KMS-11 (cell line): ENCODE measurements around the gene BZW1.

Experiments
- H2AFZ ChIP-seq: fragments of 200-600 bp; sonication (generic); 2 replicates; pipeline ENCODE4 v1.6.1; 2016; ENCODE audit warnings: antibody characterized with exemption, mixed run types, low read depth
- H3K27ac ChIP-seq: fragments of 200-600 bp; sonication (generic); 2 replicates; pipeline ENCODE4 v1.6.1; 2016; ENCODE audit warnings: mild to moderate bottlenecking, mixed run types
- H3K27me3 ChIP-seq: fragments of 200-600 bp; sonication (generic); 2 replicates; pipeline ENCODE4 v1.6.1; 2017; ENCODE audit warnings: mild to moderate bottlenecking, low read depth, mixed run types, moderate library complexity; ENCODE audit not compliant: insufficient read depth
- H3K36me3 ChIP-seq: fragments of 200-600 bp; sonication (generic); 2 replicates; pipeline ENCODE4 v1.6.1; 2017; ENCODE audit warnings: mild to moderate bottlenecking, mixed run types; ENCODE audit not compliant: insufficient read depth
- H3K4me1 ChIP-seq: fragments of 200-600 bp; sonication (generic); 2 replicates; pipeline ENCODE4 v1.6.1; 2016; ENCODE audit warnings: mild to moderate bottlenecking, low read depth, mixed run types; ENCODE audit not compliant: poor library complexity, severe bottlenecking
- H3K4me2 ChIP-seq: fragments of 200-600 bp; sonication (generic); 2 replicates; pipeline ENCODE4 v1.7.0; 2016; ENCODE audit warnings: mild to moderate bottlenecking, mixed run types
- H3K4me3 ChIP-seq: fragments of 200-600 bp; sonication (generic); IDR thresholded peaks from 2 replicates; pipeline ENCODE4 v1.6.1; 2017; ENCODE audit warnings: low read depth, low read length, mixed read lengths; ENCODE audit not compliant: insufficient read depth
- H3K79me2 ChIP-seq: fragments of 200-600 bp; sonication (generic); 2 replicates; pipeline ENCODE4 v1.6.1; 2016; ENCODE audit warnings: low read depth, mixed run types; ENCODE audit not compliant: insufficient read depth
- H3K9ac ChIP-seq: fragments of 200-600 bp; sonication (generic); 2 replicates; pipeline ENCODE4 v1.6.1; 2016; ENCODE audit warnings: mild to moderate bottlenecking, mixed run types
- H4K20me1 ChIP-seq: fragments of 200-600 bp; sonication (generic); 2 replicates; pipeline ENCODE4 v1.6.1; 2016; ENCODE audit warnings: mild to moderate bottlenecking, mixed run types; ENCODE audit not compliant: insufficient read depth
- TF ChIP-seq, protein P1 (sequence below): fragments of 200-600 bp; sonication (generic); conservative IDR thresholded peaks from 2 replicates; pipeline ENCODE4 v1.6.1; 2017; ENCODE audit warnings: low read depth, mild to moderate bottlenecking, antibody characterized with exemption, low read length, moderate library complexity, mixed read lengths

Gene BZW1

DNA sequence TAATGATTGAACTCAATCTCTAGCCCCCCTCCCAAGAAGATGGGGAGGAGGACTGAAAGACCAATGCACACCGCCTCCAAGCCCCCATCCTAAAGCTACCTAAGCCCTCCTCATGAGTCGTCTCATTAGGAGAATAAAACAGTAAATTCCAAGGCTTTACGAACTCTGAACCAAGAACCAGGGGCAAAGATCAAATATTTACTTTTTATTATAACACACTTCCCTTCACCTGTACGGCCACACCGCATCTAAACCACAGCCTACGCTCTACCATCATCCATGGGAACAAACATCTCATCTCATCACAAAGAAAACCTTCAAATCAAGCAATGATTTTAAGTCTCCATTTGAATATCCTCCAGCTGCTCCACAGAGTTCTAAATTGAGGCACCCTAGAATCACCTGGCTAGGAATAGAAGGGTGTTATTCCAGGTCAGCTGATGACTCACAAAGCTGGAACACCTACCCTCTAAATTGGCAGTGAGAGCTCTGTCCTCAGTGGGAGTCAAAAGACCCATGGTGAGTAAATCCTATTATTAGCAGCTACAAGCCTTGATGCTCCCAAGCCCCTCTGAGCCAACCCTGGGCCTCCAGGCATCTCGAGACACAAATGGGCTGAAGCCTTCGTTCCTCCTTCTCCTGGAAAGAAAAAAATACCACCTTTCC lies 45.6 kb upstream of the BZW1 start:
- no peak overlapping the region for H3K27ac ChIP-seq
- H2AFZ ChIP-seq = no peak overlapping the region
- H3K36me3 ChIP-seq = no peaks in the 10 kb centered on the region
- no peaks in the 10 kb centered on the region for H3K27me3 ChIP-seq
- H3K4me1 ChIP-seq = peaks cover 3% of the 10 kb centered on the region
- no peaks in the 10 kb centered on the region for H4K20me1 ChIP-seq
- no peak overlapping the region for H3K4me3 ChIP-seq
- H3K79me2 ChIP-seq = no peaks in the 10 kb centered on the region
- no peak overlapping the region for H3K9ac ChIP-seq
- no peak overlapping the region for H3K4me2 ChIP-seq
- TF ChIP-seq, protein P1, sequence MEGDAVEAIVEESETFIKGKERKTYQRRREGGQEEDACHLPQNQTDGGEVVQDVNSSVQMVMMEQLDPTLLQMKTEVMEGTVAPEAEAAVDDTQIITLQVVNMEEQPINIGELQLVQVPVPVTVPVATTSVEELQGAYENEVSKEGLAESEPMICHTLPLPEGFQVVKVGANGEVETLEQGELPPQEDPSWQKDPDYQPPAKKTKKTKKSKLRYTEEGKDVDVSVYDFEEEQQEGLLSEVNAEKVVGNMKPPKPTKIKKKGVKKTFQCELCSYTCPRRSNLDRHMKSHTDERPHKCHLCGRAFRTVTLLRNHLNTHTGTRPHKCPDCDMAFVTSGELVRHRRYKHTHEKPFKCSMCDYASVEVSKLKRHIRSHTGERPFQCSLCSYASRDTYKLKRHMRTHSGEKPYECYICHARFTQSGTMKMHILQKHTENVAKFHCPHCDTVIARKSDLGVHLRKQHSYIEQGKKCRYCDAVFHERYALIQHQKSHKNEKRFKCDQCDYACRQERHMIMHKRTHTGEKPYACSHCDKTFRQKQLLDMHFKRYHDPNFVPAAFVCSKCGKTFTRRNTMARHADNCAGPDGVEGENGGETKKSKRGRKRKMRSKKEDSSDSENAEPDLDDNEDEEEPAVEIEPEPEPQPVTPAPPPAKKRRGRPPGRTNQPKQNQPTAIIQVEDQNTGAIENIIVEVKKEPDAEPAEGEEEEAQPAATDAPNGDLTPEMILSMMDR = no peak

DNA sequence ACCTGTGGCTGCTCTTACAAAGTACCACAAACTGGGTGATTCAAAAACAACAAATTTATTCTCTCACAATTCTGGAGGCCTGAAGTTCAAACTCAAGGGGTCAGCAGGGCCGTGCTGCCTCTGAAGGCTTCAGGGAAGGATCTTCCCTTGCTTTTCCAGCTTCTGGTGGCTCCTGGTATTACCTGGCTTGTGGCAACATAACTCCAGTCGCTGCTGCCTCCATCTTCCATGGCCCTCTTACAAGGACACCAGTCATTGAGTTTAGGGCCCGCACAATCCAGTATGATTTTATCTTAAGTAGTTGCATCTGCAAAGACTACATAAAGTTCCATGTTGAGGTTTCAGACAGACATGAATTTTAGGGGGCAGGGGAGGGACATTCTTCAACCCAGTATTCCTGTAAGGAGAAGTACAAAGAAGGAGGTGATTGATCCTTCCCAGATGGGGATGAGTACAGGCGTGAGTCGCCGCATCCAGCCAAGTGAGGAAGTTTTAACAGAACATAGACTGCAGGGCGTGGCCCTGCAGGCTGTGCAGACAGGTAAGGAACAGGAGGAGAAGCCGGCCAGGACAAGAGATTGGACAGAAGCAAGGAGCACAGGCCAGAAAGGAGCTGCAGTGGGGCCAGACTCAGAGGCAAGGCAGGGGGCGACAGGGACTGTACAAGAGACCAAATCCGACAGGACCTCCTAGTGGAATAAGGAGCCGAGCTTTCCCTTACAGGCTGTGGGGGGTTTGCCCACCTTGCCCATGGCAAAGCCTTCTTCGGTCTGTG lies 44.4 kb upstream of the BZW1 start:
- H3K4me1 ChIP-seq = peaks cover 3% of the 10 kb centered on the region
- TF ChIP-seq, protein P1 = no peak
- no peaks in the 10 kb centered on the region for H4K20me1 ChIP-seq
- no peak overlapping the region for H3K4me2 ChIP-seq
- H3K4me3 ChIP-seq = no peak overlapping the region
- no peaks in the 10 kb centered on the region for H3K27me3 ChIP-seq
- no peak overlapping the region for H3K9ac ChIP-seq
- no peak overlapping the region for H3K27ac ChIP-seq
- H2AFZ ChIP-seq = no peak overlapping the region
- no peaks in the 10 kb centered on the region for H3K36me3 ChIP-seq
- no peaks in the 10 kb centered on the region for H3K79me2 ChIP-seq

DNA sequence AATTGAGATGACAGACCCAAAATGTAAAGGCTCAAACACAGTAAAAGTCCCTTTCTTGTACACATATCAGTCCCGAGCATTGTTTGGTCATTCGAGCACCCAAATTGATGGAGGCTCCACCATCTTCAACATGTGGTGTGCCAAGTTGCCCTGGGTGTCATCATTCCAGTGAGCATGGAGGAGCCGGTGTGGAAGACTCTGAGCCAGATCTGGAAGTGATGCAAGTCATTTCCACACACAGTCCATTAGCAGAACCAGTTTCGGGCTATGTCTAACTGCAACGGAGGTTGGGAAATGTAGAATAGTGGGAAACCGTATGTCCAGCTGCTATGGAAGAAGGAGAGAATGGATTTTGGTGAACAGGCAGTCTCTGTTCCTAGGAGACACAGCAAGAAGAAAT lies 40.9 kb upstream of the BZW1 start:
- Histone ChIP-seq H3K27ac (no peak overlapping the region), H3K4me2 (no peak overlapping the region), H3K9ac (no peak overlapping the region), H3K36me3 (no peaks in the 10 kb centered on the region), H3K4me3 (no peak overlapping the region), H3K79me2 (no peaks in the 10 kb centered on the region), H3K4me1 (no peaks in the 10 kb centered on the region), H4K20me1 (no peaks in the 10 kb centered on the region), H3K27me3 (no peaks in the 10 kb centered on the region), H2AFZ (no peak overlapping the region)
- TF ChIP-seq, protein P1 = no peak

DNA sequence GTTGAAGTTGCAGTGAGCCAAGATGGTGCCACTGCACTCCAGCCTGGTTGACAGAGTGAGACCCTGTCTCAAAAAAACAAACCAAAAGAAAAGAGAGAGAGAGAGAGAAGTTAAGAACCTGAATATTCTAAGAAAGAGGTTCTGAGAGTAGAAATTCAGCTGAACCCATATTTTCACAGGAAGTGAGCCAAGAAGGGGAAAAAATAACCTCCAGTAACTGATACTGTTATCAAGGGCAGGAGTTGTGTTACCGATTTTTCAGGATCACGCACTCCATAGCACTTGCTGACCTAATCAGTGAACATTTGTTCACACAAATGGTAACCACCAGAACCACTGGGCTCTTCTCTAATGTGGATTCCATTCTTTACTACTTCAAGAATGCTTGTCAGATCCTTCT lies 39.1 kb upstream of the BZW1 start:
- Histone ChIP-seq H2AFZ (no peak overlapping the region), H3K27me3 (no peaks in the 10 kb centered on the region), H3K9ac (no peak overlapping the region), H3K4me1 (no peaks in the 10 kb centered on the region), H4K20me1 (no peaks in the 10 kb centered on the region), H3K4me2 (no peak overlapping the region), H3K36me3 (no peaks in the 10 kb centered on the region), H3K79me2 (no peaks in the 10 kb centered on the region), H3K27ac (no peak overlapping the region), H3K4me3 (no peak overlapping the region)
- TF ChIP-seq, protein P1 = no peak
